ENCODE measurements around the gene PRDM1.

The PRDM1 gene

GRCh38 chr6:106108129-106108528 lies 22.0 kb downstream of the PRDM1 start:
- H3K4me1 ChIP-seq (ENCODE audit: control insufficient read depth in 1 of 2, insufficient read depth in 2 of 2, low read length in 2 of 2), result peaks cover 0 to 4% of the 10 kb centered on the region in 2 donors
- H3K27ac ChIP-seq (ENCODE audit: low read length), result no peak overlapping the region
- H3K36me3 ChIP-seq (ENCODE audit: control insufficient read depth in 1 of 2, insufficient read depth in 2 of 2, low read length in 2 of 2), result peaks cover 4 to 10% of the 10 kb centered on the region in 2 donors
- no peak overlapping the region for H3K4me3 ChIP-seq (ENCODE audit: low read depth in 1 of 2, low read length in 2 of 2)
- no peaks in the 10 kb centered on the region for H3K9me3 ChIP-seq (ENCODE audit: control insufficient read depth in 1 of 2, low read length in 2 of 2)
- H3K27me3 ChIP-seq (ENCODE audit: low read depth, low read length), result no peaks in the 10 kb centered on the region

- peaks cover 4 to 10% of the 10 kb centered on the region in 2 donors for H3K36me3 ChIP-seq (ENCODE audit: control insufficient read depth in 1 of 2, insufficient read depth in 2 of 2, low read length in 2 of 2)
- no peaks in the 10 kb centered on the region for H3K27me3 ChIP-seq (ENCODE audit: low read depth, low read length)
- no peak overlapping the region for H3K4me3 ChIP-seq (ENCODE audit: low read depth in 1 of 2, low read length in 2 of 2)
- H3K27ac ChIP-seq (ENCODE audit: low read length), result no peak overlapping the region
- H3K4me1 ChIP-seq (ENCODE audit: control insufficient read depth in 1 of 2, insufficient read depth in 2 of 2, low read length in 2 of 2), result peaks cover 0 to 4% of the 10 kb centered on the region in 2 donors
- H3K9me3 ChIP-seq (ENCODE audit: control insufficient read depth in 1 of 2, low read length in 2 of 2), result no peaks in the 10 kb centered on the region
Observed at GRCh38 chr6:106109029-106109428, 22.9 kb downstream of the PRDM1 start.

GRCh38 chr6:106110164-106110826 lies 24.2 kb downstream of the PRDM1 start:
- H3K9me3 ChIP-seq (ENCODE audit: control insufficient read depth in 1 of 2, low read length in 2 of 2), result no peaks in the 10 kb centered on the region
- H3K4me3 ChIP-seq (ENCODE audit: low read depth in 1 of 2, low read length in 2 of 2), result no peak overlapping the region
- H3K4me1 ChIP-seq (ENCODE audit: control insufficient read depth in 1 of 2, insufficient read depth in 2 of 2, low read length in 2 of 2), result peaks cover 0 to 4% of the 10 kb centered on the region in 2 donors
- peaks cover 4 to 10% of the 10 kb centered on the region in 2 donors for H3K36me3 ChIP-seq (ENCODE audit: control insufficient read depth in 1 of 2, insufficient read depth in 2 of 2, low read length in 2 of 2)
- no peaks in the 10 kb centered on the region for H3K27me3 ChIP-seq (ENCODE audit: low read depth, low read length)
- no peak overlapping the region for H3K27ac ChIP-seq (ENCODE audit: low read length)

DNA sequence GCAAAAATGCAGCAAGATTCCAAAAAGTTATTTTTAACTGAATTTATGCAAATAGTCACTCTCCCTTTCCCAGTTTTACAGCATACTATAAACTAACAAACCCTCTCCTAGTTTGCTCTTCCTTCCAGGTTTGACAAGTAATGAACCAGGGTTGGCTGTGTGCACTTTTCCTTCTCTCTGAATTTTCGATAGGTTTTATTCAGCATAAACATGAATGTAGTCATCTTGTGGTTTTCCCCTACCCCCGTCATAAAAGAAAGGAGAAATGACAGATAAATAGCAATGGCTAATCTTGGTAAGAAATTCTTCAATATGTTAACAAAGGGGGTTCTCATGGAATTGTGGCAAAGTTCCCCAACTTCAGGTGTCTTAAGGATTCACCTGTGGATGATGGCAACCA lies 26.3 kb downstream of the PRDM1 start:
- peaks cover 0 to 4% of the 10 kb centered on the region in 2 donors for H3K4me1 ChIP-seq (ENCODE audit: control insufficient read depth in 1 of 2, insufficient read depth in 2 of 2, low read length in 2 of 2)
- no peaks in the 10 kb centered on the region for H3K27me3 ChIP-seq (ENCODE audit: low read depth, low read length)
- no peak overlapping the region for H3K4me3 ChIP-seq (ENCODE audit: low read depth in 1 of 2, low read length in 2 of 2)
- no peaks in the 10 kb centered on the region for H3K9me3 ChIP-seq (ENCODE audit: control insufficient read depth in 1 of 2, low read length in 2 of 2)
- no peaks in the 10 kb centered on the region for H3K36me3 ChIP-seq (ENCODE audit: control insufficient read depth in 1 of 2, insufficient read depth in 2 of 2, low read length in 2 of 2)
- H3K27ac ChIP-seq (ENCODE audit: low read length), result no peak overlapping the region

DNA sequence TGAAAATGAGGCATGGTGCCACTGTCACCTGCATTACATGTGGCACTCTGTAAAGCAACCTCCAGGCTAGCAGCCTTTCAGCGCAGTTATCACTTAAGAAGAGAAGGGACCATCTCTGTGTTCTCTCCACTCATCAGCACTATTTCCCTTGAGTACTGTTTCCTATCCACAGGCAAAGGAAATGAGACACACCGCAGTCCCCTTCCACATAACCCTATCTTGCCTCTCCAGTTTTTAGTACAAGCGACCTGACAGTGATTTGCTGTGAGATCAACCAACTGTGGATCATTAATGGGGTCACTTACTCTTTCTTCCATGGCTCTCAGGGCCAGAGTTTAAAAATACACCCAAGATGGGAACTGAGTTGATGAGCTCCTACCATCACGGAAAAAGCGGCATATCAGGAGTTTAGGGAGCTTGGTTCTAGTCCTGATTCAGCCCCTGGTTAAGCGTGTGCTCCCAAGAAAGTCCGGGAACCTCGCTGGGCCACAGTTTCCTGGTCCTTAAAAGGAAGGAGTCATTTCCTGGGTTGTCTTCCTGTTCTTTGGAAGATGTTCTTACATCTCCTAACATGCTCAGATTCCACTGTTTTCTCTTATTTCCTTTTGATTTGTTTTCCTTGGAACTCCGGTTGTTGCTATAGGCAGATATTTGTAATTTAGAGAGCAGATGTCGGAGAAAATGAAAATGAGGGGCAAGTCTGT lies 27.3 kb downstream of the PRDM1 start:
- Histone ChIP-seq H3K4me3 (ENCODE audit: low read depth in 1 of 2, low read length in 2 of 2) (no peak overlapping the region), H3K36me3 (ENCODE audit: control insufficient read depth in 1 of 2, insufficient read depth in 2 of 2, low read length in 2 of 2) (no peaks in the 10 kb centered on the region), H3K4me1 (ENCODE audit: control insufficient read depth in 1 of 2, insufficient read depth in 2 of 2, low read length in 2 of 2) (peaks cover 0 to 4% of the 10 kb centered on the region in 2 donors), H3K27me3 (ENCODE audit: low read depth, low read length) (no peaks in the 10 kb centered on the region), H3K27ac (ENCODE audit: low read length) (no peak overlapping the region), H3K9me3 (ENCODE audit: control insufficient read depth in 1 of 2, low read length in 2 of 2) (no peaks in the 10 kb centered on the region)

DNA sequence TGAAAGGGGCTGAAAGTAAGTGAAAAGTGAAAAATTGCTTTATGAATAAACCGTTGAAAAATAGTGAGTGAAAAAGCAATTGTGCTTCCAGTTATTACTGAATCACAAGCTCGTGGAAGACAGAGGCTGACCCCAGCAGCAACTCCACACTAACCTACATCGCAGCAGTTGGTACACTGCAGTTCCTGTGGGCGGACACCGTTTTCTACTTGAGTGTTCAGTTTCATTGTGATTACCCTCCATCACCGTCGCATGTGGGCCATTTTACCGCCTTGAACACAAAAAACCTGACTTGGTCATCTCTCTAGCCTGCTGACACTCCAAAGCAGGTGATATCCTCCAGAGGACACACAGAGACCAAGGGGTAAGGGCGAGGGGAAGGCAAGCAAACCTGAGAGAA lies 28.4 kb downstream of the PRDM1 start:
- Histone ChIP-seq H3K36me3 (ENCODE audit: control insufficient read depth in 1 of 2, insufficient read depth in 2 of 2, low read length in 2 of 2) (no peaks in the 10 kb centered on the region), H3K27me3 (ENCODE audit: low read depth, low read length) (no peaks in the 10 kb centered on the region), H3K27ac (ENCODE audit: low read length) (no peak overlapping the region), H3K4me3 (ENCODE audit: low read depth in 1 of 2, low read length in 2 of 2) (no peak overlapping the region), H3K9me3 (ENCODE audit: control insufficient read depth in 1 of 2, low read length in 2 of 2) (no peaks in the 10 kb centered on the region), H3K4me1 (ENCODE audit: control insufficient read depth in 1 of 2, insufficient read depth in 2 of 2, low read length in 2 of 2) (peaks cover 0 to 4% of the 10 kb centered on the region in 2 donors)

GRCh38 chr6:106115286-106115685 lies 29.1 kb downstream of the PRDM1 start:
- Histone ChIP-seq H3K27me3 (ENCODE audit: low read depth, low read length) (no peaks in the 10 kb centered on the region), H3K27ac (ENCODE audit: low read length) (no peak overlapping the region), H3K9me3 (ENCODE audit: control insufficient read depth in 1 of 2, low read length in 2 of 2) (no peaks in the 10 kb centered on the region), H3K36me3 (ENCODE audit: control insufficient read depth in 1 of 2, insufficient read depth in 2 of 2, low read length in 2 of 2) (no peaks in the 10 kb centered on the region), H3K4me3 (ENCODE audit: low read depth in 1 of 2, low read length in 2 of 2) (no peak overlapping the region), H3K4me1 (ENCODE audit: control insufficient read depth in 1 of 2, insufficient read depth in 2 of 2, low read length in 2 of 2) (peaks cover 0 to 4% of the 10 kb centered on the region in 2 donors)

GRCh38 chr6:106116125-106116832 lies 30.1 kb downstream of the PRDM1 start:
- peaks cover 0 to 4% of the 10 kb centered on the region in 2 donors for H3K4me1 ChIP-seq (ENCODE audit: control insufficient read depth in 1 of 2, insufficient read depth in 2 of 2, low read length in 2 of 2)
- no peaks in the 10 kb centered on the region for H3K9me3 ChIP-seq (ENCODE audit: control insufficient read depth in 1 of 2, low read length in 2 of 2)
- H3K36me3 ChIP-seq (ENCODE audit: control insufficient read depth in 1 of 2, insufficient read depth in 2 of 2, low read length in 2 of 2), result no peaks in the 10 kb centered on the region
- no peaks in the 10 kb centered on the region for H3K27me3 ChIP-seq (ENCODE audit: low read depth, low read length)
- no peak overlapping the region for H3K4me3 ChIP-seq (ENCODE audit: low read depth in 1 of 2, low read length in 2 of 2)
- H3K27ac ChIP-seq (ENCODE audit: low read length), result no peak overlapping the region

DNA sequence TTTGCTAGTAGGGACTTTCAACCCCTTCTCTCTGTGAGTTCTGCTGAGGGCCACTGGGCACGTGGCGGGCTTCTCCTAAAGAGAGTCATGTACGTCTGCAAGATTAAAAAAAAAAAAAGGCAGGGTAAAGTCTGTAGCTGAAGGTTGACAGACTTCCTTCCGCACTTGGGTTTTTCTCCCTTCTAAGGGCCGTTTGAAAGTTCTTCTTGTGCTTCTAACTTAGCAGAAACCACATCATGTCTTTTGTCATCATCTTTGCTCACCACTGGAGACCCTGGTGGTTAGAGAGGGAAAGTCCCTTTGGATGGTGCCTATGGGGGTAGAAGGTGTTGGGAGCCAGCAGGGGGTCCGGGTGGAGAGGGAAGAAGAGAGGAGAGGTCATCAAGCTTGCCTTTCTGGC lies 31.4 kb downstream of the PRDM1 start:
- Histone ChIP-seq H3K36me3 (ENCODE audit: control insufficient read depth in 1 of 2, insufficient read depth in 2 of 2, low read length in 2 of 2) (no peaks in the 10 kb centered on the region), H3K4me1 (ENCODE audit: control insufficient read depth in 1 of 2, insufficient read depth in 2 of 2, low read length in 2 of 2) (no peaks in the 10 kb centered on the region), H3K9me3 (ENCODE audit: control insufficient read depth in 1 of 2, low read length in 2 of 2) (no peaks in the 10 kb centered on the region), H3K4me3 (ENCODE audit: low read depth in 1 of 2, low read length in 2 of 2) (no peak overlapping the region), H3K27me3 (ENCODE audit: low read depth, low read length) (no peaks in the 10 kb centered on the region), H3K27ac (ENCODE audit: low read length) (no peak overlapping the region)

GRCh38 chr6:106118835-106119431 lies 32.8 kb downstream of the PRDM1 start:
- Histone ChIP-seq H3K36me3 (ENCODE audit: control insufficient read depth in 1 of 2, insufficient read depth in 2 of 2, low read length in 2 of 2) (no peaks in the 10 kb centered on the region), H3K27me3 (ENCODE audit: low read depth, low read length) (no peaks in the 10 kb centered on the region), H3K4me3 (ENCODE audit: low read depth in 1 of 2, low read length in 2 of 2) (no peak overlapping the region), H3K27ac (ENCODE audit: low read length) (no peak overlapping the region), H3K4me1 (ENCODE audit: control insufficient read depth in 1 of 2, insufficient read depth in 2 of 2, low read length in 2 of 2) (no peaks in the 10 kb centered on the region), H3K9me3 (ENCODE audit: control insufficient read depth in 1 of 2, low read length in 2 of 2) (no peaks in the 10 kb centered on the region)

DNA sequence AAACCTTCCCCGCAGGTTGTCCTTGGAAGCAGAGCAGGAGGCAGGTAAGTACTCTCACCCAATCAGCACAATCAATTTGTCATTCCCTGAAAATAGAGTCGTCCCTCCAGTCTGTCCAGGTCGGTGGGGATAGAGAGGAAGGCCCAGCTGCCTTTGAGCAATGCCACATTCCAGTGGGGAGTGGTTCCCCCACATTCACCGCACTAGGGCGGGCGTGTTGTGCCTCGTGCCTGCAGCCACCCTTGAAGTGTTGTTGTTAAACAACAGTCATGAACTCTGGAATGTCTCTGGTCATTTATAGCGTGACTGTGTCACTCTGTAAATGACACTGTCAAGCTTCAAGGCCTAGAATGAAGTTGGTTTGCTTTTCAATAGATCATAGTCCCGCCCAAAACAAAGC lies 33.4 kb downstream of the PRDM1 start:
- Histone ChIP-seq H3K4me1 (ENCODE audit: control insufficient read depth in 1 of 2, insufficient read depth in 2 of 2, low read length in 2 of 2) (no peaks in the 10 kb centered on the region), H3K4me3 (ENCODE audit: low read depth in 1 of 2, low read length in 2 of 2) (no peak overlapping the region), H3K9me3 (ENCODE audit: control insufficient read depth in 1 of 2, low read length in 2 of 2) (no peaks in the 10 kb centered on the region), H3K27ac (ENCODE audit: low read length) (no peak overlapping the region), H3K36me3 (ENCODE audit: control insufficient read depth in 1 of 2, insufficient read depth in 2 of 2, low read length in 2 of 2) (no peaks in the 10 kb centered on the region), H3K27me3 (ENCODE audit: low read depth, low read length) (no peaks in the 10 kb centered on the region)

Measured in muscle layer of duodenum (tissue), 2 donors.